22Rv1 (cell line): Measurements from ENCODE around the gene SFRP2.

Experiments
- CTCF ChIP-seq: fragments of 450-650 bp; IDR thresholded peaks from 2 replicates; pipeline ENCODE4 v1.5.1; 2017; ENCODE audit warnings: mild to moderate bottlenecking
- ZFX ChIP-seq: fragments of 450-650 bp; IDR thresholded peaks from 2 replicates; pipeline ENCODE4 v1.6.1; 2017; ENCODE audit warnings: antibody characterized with exemption, borderline replicate concordance

DNA sequence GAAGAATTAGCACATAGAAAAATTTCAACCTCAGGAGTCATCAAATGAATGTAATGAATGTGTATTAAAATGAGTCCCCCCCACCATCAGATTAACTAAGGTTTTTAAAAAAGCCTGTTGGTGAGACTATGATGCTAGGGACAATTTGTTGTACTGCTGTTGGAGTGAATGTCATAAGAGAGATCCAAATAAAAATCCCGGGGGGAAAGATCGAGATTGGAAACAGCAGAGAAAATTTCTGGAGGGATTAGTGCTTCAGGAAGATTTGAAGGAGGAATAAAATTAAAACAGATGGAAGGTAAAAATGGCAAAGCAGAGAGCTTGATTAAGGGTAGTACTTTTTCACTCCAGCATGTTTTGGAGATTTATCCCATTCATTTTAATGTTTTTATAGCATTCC lies 25.9 kb upstream of the SFRP2 start:
- TF ChIP-seq ZFX (no peak), CTCF (no peak)
